T-cell (primary cell): ENCODE data around the gene AGBL1. TPM values are rescaled to one million over a fixed set of nuclear protein-coding genes. Genes with fewer than 3 reads are reported as not detected.

Experiments used
- ATAC-seq, 4 experiments: fragments of 200-7000 bp in 3 of 4; fragments of 150-1000 bp in 1 of 4; cut with Tn5 transposase; replicated peaks in 1 of 4; 1 replicate in 3 of 4; 2 replicates in 1 of 4; pipeline ENCODE4 v1.10.0; 2021; ENCODE audit warnings: moderate library complexity in 3 of 4, mild to moderate bottlenecking in 2 of 4, moderate number of reproducible peaks in 1 of 4
- CTCF ChIA-PET, 2 donors: fragments of 300-600 bp; sonication (Branson Sonifier 250); formaldehyde crosslinking; loops; one replicate each; lab custom pipeline; 2022; ENCODE audit warnings: antibody characterized with exemption in 2 of 2; lab: Charles Lee
- POLR2A ChIA-PET, 2 donors: fragments of 300-600 bp; sonication (Branson Sonifier 250); formaldehyde crosslinking; loops; one replicate each; lab custom pipeline; 2022; ENCODE audit warnings: antibody characterized with exemption in 2 of 2; lab: Charles Lee
- DNase-seq, 35 experiments: peaks; one replicate each; pipeline versions ENCODE4 v3.0.0 to v3.0.0-alpha.2; 2013 to 2023
- H3K27ac ChIP-seq: one replicate; pipeline ENCODE4 v1.5.1; 2013; ENCODE audit warnings: low read length
- H3K27me3 ChIP-seq, 2 experiments: replicated peaks in 1 of 2; 1 replicate in 1 of 2; 2 replicates in 1 of 2; pipeline versions ENCODE4 v1.6.1 to v1.7.0; 2013; ENCODE audit warnings: low read length in 1 of 2, mixed read lengths in 1 of 2; ENCODE audit not compliant: control insufficient read depth in 2 of 2, insufficient read depth in 2 of 2; ENCODE audit errors: extremely low read depth in 1 of 2
- H3K36me3 ChIP-seq, 2 donors: 1 replicate in 1 of 2; 2 replicates in 1 of 2; pipeline versions ENCODE4 v1.6.1 to v1.7.0; 2013; ENCODE audit warnings: low read length in 1 of 2; ENCODE audit not compliant: control insufficient read depth in 2 of 2, insufficient read depth in 1 of 2; ENCODE audit errors: extremely low read depth in 1 of 2
- H3K4me1 ChIP-seq, 2 experiments: 1 replicate in 1 of 2; 2 replicates in 1 of 2; pipeline versions ENCODE4 v1.6.1 to v1.7.0; 2013; ENCODE audit warnings: low read length in 2 of 2, mixed read lengths in 1 of 2; ENCODE audit not compliant: insufficient read depth in 2 of 2, control insufficient read depth in 1 of 2; ENCODE audit errors: extremely low read depth in 1 of 2
- H3K4me3 ChIP-seq, 2 donors: 1 replicate in 1 of 2; 2 replicates in 1 of 2; pipeline versions ENCODE4 v1.5.1 to v1.7.0; 2013; ENCODE audit warnings: mild to moderate bottlenecking in 2 of 2, low read length in 1 of 2, moderate library complexity in 1 of 2; ENCODE audit not compliant: control insufficient read depth in 1 of 2; ENCODE audit errors: extremely low read depth in 1 of 2
- H3K9me3 ChIP-seq: 2 replicates; pipeline ENCODE4 v1.7.0; 2013
- H3K27ac Mint-ChIP-seq, 2 donors: one replicate each; pipeline ENCODE4 v1.8.0; 2020 to 2021; ENCODE audit warnings: mild to moderate bottlenecking in 2 of 2, mixed read lengths in 2 of 2
- H3K27me3 Mint-ChIP-seq, 2 donors: one replicate each; pipeline ENCODE4 v1.8.0; 2021 to 2022; ENCODE audit warnings: mixed read lengths in 2 of 2
- H3K36me3 Mint-ChIP-seq: one replicate; pipeline ENCODE4 v1.8.0; 2021; ENCODE audit warnings: mixed read lengths
- H3K4me1 Mint-ChIP-seq, 3 donors: one replicate each; pipeline ENCODE4 v1.8.0; 2020 to 2022; ENCODE audit warnings: mixed read lengths in 3 of 3, mild to moderate bottlenecking in 1 of 3
- H3K4me3 Mint-ChIP-seq, 3 donors: one replicate each; pipeline ENCODE4 v1.8.0; 2020 to 2022; ENCODE audit warnings: mild to moderate bottlenecking in 3 of 3, mixed read lengths in 3 of 3, moderate library complexity in 3 of 3
- H3K9me3 Mint-ChIP-seq, 3 donors: one replicate each; pipeline ENCODE4 v1.8.0; 2020 to 2022; ENCODE audit warnings: mixed read lengths in 3 of 3
- WGBS: methylation state at CpG from one replicate; pipeline ENCODE4 v1.1.5; 2013; ENCODE audit warnings: missing lambda C conversion rate; ENCODE audit not compliant: insufficient coverage; 5-methylcytosine and 5-hydroxymethylcytosine counted together
- total RNA-seq, 35 experiments: library from RNA in 6 of 35; stranded (reverse) in 6 of 35; fragments of 120-200 nt in 1 of 35; gene quantifications; one replicate each; pipeline versions ENCODE4 v1.2.1 to v1.2.4 and lab custom pipeline; 2013 to 2026

AGBL1 gene
- total RNA-seq, 5 donors from 2014 or later (not counting 1 experiment from before 2014, with no cell fraction given): not detected

DNA sequence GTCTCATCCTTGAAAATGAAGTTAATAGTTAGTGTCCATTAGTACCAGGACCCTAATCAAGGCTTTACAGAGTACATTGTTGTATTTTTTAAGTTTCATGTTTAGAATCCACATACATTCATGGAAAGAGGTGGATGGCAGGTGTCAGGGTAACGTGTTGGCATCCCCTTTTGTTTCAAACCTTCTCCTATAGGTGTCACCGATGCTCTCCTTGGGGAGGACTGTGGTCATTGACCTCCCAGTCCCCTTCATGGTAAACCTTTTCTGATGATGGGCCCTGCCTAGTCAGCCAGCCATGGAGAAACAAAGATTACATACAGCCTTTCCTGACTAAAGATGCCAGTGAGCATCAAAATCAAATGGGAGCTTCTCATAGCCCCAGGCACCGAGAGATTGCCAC lies 574.8 kb downstream of the AGBL1 start:
- H3K9me3 Mint-ChIP-seq: no peaks in the 10 kb centered on the region
- H3K9me3 ChIP-seq: no peaks in the 10 kb centered on the region
- H3K36me3 ChIP-seq: no peaks in the 10 kb centered on the region
- H3K27me3 Mint-ChIP-seq: no peaks in the 10 kb centered on the region
- DNase-seq: no peak
- peaks cover 66 to 77% (median 73%) of the 10 kb centered on the region in 3 donors for H3K4me1 Mint-ChIP-seq
- peak overlapping the region in 1 of 3 donors; percentile 63 for H3K4me3 Mint-ChIP-seq
- ATAC-seq: no peak
- CTCF ChIA-PET: no interaction called here
- POLR2A ChIA-PET: no interaction called here
- H3K36me3 Mint-ChIP-seq: no peaks in the 10 kb centered on the region
- H3K4me3 ChIP-seq: no peak overlapping the region
- peaks cover 0 to 30% of the 10 kb centered on the region in 2 experiments for H3K4me1 ChIP-seq
- no peaks in the 10 kb centered on the region for H3K27me3 ChIP-seq
- no peak overlapping the region for H3K27ac ChIP-seq
- 60% methylated on average over 1 of the region's 3 CpGs for WGBS
- peak overlapping the region; percentile 88 to 92 for H3K27ac Mint-ChIP-seq

- Histone ChIP-seq H3K27ac (no peak overlapping the region), H3K9me3 (no peaks in the 10 kb centered on the region), H3K4me3 (no peak overlapping the region), H3K27me3 (no peaks in the 10 kb centered on the region), H3K4me1 (peaks cover 0 to 21% of the 10 kb centered on the region in 2 experiments), H3K36me3 (no peaks in the 10 kb centered on the region)
- 50% methylated on average over 1 of the region's 2 CpGs for WGBS
- H3K27ac Mint-ChIP-seq: no peak overlapping the region
- no peak overlapping the region for H3K4me3 Mint-ChIP-seq
- CTCF ChIA-PET: no interaction called here
- ATAC-seq: no peak
- POLR2A ChIA-PET: no interaction called here
- H3K9me3 Mint-ChIP-seq: no peaks in the 10 kb centered on the region
- no peaks in the 10 kb centered on the region for H3K36me3 Mint-ChIP-seq
- peaks cover 49 to 53% (median 51%) of the 10 kb centered on the region in 3 donors for H3K4me1 Mint-ChIP-seq
- H3K27me3 Mint-ChIP-seq: no peaks in the 10 kb centered on the region
- DNase-seq: no peak
Observed at GRCh38 chr15:86657305-86657704, 577.6 kb downstream of the AGBL1 start.

- H3K4me1 Mint-ChIP-seq: peaks cover 34 to 45% (median 44%) of the 10 kb centered on the region in 3 donors
- no peaks in the 10 kb centered on the region for H3K9me3 ChIP-seq
- no peaks in the 10 kb centered on the region for H3K27me3 ChIP-seq
- H3K27ac ChIP-seq: no peak overlapping the region
- 97% methylated on average over 4 of the region's 5 CpGs for WGBS
- POLR2A ChIA-PET: no interaction called here
- DNase-seq: no peak
- H3K4me1 ChIP-seq: peaks cover 0 to 9% of the 10 kb centered on the region in 2 experiments
- no peaks in the 10 kb centered on the region for H3K36me3 Mint-ChIP-seq
- no peaks in the 10 kb centered on the region for H3K27me3 Mint-ChIP-seq
- H3K9me3 Mint-ChIP-seq: no peaks in the 10 kb centered on the region
- H3K4me3 Mint-ChIP-seq: no peak overlapping the region
- H3K36me3 ChIP-seq: no peaks in the 10 kb centered on the region
- no peak for ATAC-seq
- no peak overlapping the region for H3K27ac Mint-ChIP-seq
- CTCF ChIA-PET: no interaction called here
- no peak overlapping the region for H3K4me3 ChIP-seq
Observed at GRCh38 chr15:86659724-86660411, 580.2 kb downstream of the AGBL1 start.

DNA sequence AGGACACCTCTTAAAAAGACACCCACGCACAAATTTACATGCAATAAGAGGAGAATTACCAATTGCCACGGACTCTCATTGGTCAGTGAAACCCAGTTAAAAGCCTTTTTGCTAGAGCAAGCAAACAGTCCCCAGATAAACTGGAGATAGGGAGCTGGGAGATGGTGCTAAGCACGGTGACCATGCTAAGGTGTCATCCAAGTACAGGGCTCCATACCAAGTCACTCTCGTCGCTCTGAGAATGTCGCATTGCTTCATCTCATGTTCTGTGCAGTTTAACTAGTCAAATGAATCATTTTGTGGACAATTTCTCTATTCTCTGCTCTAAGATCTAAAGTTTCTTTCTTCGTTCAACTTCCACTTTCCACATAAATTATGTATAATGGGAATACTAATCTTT lies 581.9 kb downstream of the AGBL1 start:
- peaks cover 18 to 28% (median 27%) of the 10 kb centered on the region in 3 donors for H3K4me1 Mint-ChIP-seq
- POLR2A ChIA-PET: no interaction called here
- Histone ChIP-seq H3K27ac (no peak overlapping the region), H3K9me3 (no peaks in the 10 kb centered on the region), H3K27me3 (no peaks in the 10 kb centered on the region), H3K4me1 (peaks cover 0 to 6% of the 10 kb centered on the region in 2 experiments), H3K36me3 (no peaks in the 10 kb centered on the region), H3K4me3 (no peak overlapping the region)
- no peak overlapping the region for H3K27ac Mint-ChIP-seq
- H3K27me3 Mint-ChIP-seq: no peaks in the 10 kb centered on the region
- H3K9me3 Mint-ChIP-seq: no peaks in the 10 kb centered on the region
- H3K4me3 Mint-ChIP-seq: no peak overlapping the region
- ATAC-seq: no peak
- CTCF ChIA-PET: no interaction called here
- no peaks in the 10 kb centered on the region for H3K36me3 Mint-ChIP-seq
- no peak for DNase-seq
- 83% methylated on average over 2 of the region's 7 CpGs for WGBS

DNA sequence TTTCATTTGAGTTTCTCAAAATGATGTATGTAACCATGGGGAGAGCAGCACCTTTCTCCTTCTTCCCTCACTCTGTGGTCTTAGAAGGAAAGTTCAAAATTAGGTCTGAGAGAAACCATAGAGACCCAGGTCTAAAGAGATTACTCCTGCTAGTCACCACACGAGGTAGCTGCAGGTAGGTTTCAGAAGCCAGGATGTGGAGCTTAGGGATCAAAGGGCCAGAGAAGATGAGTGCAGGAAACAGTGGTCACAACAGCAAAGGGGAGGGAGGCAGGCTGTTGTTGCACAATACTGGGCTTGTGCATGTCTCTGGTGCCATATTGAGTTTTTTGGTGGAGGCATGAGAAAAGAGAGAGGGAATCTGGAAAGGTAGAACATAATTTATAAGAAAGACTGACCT lies 583.6 kb downstream of the AGBL1 start:
- Mint-ChIP-seq H3K27ac (peak overlapping the region in 1 of 2 donors; percentile 71), H3K36me3 (no peaks in the 10 kb centered on the region), H3K4me1 (peaks cover 10 to 19% (median 19%) of the 10 kb centered on the region in 3 donors), H3K27me3 (no peaks in the 10 kb centered on the region), H3K9me3 (no peaks in the 10 kb centered on the region), H3K4me3 (no peak overlapping the region)
- DNase-seq: peak in 6 of 35 experiments; percentile 3 to 28 (median 16)
- ChIA-PET CTCF (interaction anchor here in 1 of 2 donors (1.2 kb wide), 1 partner anchor 10 kb away, joined by 7 read pairs; no protein-coding TSS in a partner anchor), POLR2A (no interaction called here)
- Histone ChIP-seq H3K27me3 (no peaks in the 10 kb centered on the region), H3K4me3 (no peak overlapping the region), H3K9me3 (no peaks in the 10 kb centered on the region), H3K36me3 (no peaks in the 10 kb centered on the region), H3K4me1 (peaks cover 0 to 6% of the 10 kb centered on the region in 2 experiments), H3K27ac (no peak overlapping the region)
- 0% methylated on average over 1 of the region's 1 CpG for WGBS
- peak in 2 of 4 experiments; percentile 38 to 68 for ATAC-seq

- H3K27me3 ChIP-seq: no peaks in the 10 kb centered on the region
- Mint-ChIP-seq H3K4me1 (peaks cover 10 to 19% (median 19%) of the 10 kb centered on the region in 3 donors), H3K36me3 (no peaks in the 10 kb centered on the region), H3K27ac (no peak overlapping the region), H3K4me3 (no peak overlapping the region), H3K27me3 (no peaks in the 10 kb centered on the region), H3K9me3 (no peaks in the 10 kb centered on the region)
- ChIA-PET POLR2A (interaction anchor here in 1 of 2 donors (0.6 kb wide), 1 partner anchor 14 kb away, joined by 4 read pairs; no protein-coding TSS in a partner anchor), CTCF (interaction anchor here in 1 of 2 donors (0.8 to 1.2 kb wide), 2 partner anchors 10 to 93 kb away, joined by 3 to 7 read pairs; no protein-coding TSS in a partner anchor)
- H3K27ac ChIP-seq: no peak overlapping the region
- ATAC-seq (no peak), DNase-seq (no peak)
- no peak overlapping the region for H3K4me3 ChIP-seq
- no peaks in the 10 kb centered on the region for H3K9me3 ChIP-seq
- peaks cover 0 to 6% of the 10 kb centered on the region in 2 experiments for H3K4me1 ChIP-seq
- 50% methylated on average over 1 of the region's 2 CpGs for WGBS
- no peaks in the 10 kb centered on the region for H3K36me3 ChIP-seq
Observed at GRCh38 chr15:86663979-86664378, 584.3 kb downstream of the AGBL1 start.
